Fibroblast of the conjunctiva (primary cell): ENCODE data around the gene RAB17.
A peak's percentile ranks its signal among the peaks of the same experiment; 100 is the strongest.
"Not testable (repeated sequence)": the region's sequence is repeated elsewhere in the genome, so short reads cannot be mapped to it uniquely, and the experiment has no call there.

Experiments used
- DNase-seq: peaks from one replicate; pipeline ENCODE4 v3.0.0-alpha.2; 2010; ENCODE audit warnings: low read depth

RAB17 gene

DNA sequence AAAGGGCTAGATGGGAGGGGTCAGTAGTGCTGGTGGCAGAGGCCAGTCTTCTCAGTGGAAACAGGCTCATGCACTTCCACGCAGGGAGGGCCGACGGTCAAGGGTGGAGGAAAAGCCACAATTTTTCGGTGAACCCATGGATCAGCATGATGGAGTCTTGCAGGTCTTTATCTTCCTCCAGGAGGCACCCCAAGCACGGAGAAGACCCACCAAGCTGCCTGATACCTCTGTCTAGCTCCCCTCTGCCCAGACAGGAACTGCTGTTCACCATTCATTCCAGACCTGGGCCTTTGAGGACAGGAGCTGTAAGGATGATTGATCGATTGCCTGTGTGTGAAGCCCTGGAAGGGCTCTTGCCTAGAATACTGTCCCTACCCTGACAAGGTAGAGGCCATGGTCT, 34.0 kb upstream of the RAB17 start:
- no peak for DNase-seq

DNA sequence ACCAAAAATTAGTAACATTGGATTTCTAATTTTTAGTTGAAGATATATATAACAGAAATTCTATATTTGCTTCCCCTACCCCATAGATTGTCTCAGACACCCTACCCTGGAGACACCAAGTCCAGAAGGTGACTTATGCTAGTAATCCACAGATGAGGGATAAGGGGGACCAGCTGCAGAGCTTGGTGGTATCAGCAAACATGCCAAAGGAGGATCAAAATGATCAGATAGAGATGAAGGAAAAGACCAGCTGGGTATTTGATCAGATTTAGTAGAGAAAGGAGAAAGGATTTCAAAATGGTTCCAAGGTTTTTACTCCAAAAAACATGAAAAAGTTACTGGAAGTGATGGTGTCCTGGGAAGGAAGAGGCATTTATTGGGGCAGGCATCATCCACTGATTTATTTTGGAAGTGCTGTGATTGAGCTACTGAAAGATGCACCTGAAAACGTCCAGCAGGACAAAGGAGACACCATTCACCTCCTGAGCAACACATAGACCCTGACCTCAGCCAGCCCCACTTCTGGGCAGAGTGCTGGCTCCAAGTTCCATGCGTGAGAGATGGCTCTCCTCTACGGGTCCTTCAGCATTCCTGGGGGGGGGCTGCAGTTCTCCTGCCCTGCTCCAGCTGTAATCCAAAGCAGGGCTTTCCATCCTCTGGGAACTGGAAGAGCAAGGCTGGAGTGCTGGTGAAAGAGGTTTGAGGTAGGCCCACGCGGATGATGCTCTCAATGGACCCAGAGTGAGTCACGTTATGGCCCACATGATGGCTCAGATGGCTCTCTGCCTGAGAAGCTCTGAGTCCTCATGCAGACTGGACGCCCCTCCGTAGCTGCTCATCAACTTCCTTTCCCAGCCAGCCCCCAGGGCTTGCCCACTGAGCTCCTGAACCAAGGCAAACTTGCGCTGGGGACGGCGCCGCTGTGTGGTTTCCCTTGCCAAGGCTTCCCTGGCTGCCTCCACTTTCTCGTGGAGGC, 33.2 kb upstream of the RAB17 start:
- DNase-seq = no peak

DNA sequence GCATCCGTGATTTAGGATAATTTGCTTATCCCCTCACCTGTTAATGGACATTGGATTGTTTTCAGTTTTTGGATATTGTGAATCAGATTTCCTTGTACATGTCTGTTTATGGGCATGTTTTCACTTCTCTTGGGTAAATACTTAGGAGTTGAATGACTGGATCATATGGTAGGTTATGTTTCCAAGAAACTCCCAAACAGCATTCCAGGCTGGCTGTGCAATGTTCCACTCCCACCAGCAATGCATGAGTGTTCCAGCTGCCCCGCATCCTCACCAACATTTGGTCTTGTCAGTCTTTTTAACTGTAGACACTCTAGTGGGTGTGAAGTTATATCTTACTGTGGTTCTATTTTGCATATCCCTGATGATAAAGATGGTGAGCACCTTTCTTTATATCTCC, 27.9 kb upstream of the RAB17 start:
- peak; percentile 27 for DNase-seq

DNA sequence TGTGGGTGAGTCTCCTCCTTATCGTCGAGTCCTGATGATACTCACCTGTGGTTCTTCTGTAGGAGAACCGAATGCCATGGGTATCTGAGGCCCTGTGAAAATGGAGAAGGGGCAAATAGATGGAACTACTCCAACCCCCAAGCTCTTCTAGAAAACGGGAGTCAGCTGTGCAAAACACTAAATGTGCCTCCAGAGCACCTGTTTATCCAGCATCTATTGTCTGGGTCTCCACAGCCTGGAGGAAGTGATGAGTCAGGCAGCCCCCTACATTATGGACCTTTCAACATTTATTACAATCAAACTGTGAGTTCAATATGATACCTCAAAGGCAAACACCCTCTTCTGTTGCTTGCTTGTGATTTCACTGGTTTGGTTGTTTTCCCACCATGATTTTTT, 27.1 kb upstream of the RAB17 start:
- DNase-seq = no peak

DNA sequence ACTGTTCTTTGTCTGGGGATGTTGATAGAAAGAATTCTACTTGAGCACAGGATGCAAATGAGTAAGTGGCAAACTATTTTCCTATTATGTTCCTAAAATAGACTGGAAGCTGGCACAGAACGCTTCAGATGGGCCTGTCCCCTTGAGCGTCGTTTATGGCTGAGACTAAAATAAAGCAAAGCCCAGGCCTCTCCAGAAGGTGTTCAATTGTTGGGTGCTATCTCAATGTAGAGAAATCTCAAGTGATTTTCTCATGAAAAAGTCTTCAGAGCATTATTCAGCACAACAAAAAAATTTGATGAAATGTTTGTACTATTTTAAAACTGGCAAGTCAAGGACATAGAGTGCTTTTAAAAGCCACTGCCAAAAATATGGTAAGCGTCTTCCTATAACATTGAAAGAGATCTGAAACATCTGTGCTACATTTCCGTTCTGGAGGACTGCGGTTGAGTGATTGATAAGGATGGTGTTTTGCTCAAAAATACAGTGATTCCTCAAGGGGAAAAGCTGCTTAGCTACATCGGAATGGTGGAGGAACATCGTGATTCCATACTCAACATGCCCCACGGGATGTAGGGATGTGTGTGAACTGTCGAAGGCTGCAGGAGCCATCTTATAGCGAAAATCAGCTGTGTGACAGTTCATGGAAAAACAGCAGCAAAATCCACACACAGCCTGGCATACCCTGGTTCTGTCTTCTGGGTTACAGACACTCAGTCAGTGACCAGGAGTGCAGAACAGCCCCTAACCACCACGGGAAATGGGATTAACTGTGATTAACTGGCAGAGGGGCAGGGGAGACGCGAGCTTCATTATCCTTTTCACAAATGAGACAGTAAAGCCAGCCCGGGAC, 26.4 kb upstream of the RAB17 start:
- DNase-seq = peak; percentile 56

DNA sequence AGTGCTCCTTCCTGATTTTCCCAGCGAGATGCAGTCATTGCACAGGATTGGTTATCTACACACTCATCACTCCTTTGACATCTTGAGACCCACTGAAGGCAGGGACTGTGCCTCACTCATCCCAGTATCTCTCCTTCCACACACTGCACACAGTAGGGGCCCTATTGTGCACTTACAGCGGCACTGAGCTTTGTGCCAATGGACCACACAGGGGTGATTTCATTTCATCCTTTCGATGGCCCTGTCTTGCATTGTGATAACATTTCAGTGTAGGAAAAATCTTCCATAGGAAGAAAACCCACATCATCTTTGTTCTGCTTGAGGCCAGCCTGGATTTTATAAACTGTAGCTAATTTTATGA, 25.8 kb upstream of the RAB17 start:
- DNase-seq = no peak

DNA sequence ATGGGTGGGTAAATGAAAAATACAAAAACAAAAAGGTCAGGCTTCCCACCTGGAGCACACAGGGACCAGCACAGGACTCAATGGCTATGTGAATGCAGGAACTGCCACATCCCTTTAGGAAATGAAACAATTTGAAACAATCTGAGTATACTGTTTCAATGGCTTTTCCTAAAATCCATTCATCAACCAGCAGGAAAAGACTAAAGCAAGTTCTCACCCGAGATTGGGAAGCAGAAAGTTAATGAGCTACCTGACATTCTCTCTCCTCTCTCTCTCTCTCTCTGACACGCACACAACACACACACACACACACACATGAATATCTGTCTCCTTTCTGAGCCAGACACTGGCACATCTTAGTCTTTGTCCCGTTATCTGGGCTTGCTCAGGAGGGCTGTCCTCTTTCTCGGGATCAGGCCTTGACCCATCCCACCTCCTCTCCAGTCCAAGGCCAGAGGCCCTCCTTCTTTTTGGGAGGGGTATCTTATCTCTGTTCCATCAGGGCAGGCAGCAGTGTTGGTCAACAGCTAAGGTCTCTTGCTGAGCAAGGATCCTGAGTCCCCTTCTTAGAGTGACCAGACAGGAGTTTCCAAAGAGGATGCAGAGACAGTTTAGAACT, 25.2 kb upstream of the RAB17 start:
- no peak for DNase-seq

DNA sequence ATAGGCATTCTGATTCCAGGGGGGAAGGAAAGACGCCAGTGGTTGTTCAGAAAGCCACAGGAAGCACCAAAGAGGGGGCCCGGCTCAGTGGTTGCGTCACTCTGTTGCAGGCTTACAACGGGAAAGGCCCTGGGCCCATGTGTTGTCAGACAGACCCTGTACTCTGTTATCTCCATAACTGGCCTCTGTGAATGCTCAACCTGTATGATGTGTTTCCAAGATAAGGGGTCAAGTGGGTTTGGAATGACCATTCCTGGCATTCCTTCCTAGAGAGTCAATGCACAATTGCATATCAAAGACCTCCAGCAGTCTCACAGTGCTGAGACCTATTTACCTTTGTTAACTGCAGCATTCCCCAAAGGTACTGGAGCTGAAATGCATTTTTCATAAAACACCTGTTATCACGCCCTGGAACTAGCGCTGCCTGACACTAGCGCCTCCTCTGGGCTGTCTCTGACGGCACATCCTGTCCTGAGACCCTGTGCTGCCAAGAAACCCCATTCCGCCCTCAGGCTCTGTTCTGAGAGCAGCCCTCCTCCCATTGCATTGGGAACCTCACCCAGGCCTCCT, 23.7 kb upstream of the RAB17 start:
- no peak for DNase-seq

DNA sequence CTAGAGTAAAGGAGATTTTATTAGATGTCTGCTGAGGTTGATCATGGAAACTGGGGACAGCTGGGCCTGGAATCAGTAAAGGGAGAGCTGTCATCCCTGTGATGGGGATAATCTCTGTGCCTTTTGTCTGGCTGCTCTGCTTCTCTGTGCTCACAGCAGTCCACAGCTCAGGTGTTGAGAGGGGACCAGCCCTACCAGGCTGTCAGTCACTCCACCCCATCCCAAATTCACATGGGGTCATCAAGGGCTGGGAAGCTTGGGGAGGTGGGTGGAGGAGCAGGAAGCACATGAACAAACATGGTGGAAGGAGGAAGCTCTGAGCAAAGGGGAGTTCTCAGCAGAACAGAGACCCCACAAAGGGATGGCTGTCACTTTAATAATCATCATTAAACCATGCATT, 23.1 kb upstream of the RAB17 start:
- DNase-seq = no peak

DNA sequence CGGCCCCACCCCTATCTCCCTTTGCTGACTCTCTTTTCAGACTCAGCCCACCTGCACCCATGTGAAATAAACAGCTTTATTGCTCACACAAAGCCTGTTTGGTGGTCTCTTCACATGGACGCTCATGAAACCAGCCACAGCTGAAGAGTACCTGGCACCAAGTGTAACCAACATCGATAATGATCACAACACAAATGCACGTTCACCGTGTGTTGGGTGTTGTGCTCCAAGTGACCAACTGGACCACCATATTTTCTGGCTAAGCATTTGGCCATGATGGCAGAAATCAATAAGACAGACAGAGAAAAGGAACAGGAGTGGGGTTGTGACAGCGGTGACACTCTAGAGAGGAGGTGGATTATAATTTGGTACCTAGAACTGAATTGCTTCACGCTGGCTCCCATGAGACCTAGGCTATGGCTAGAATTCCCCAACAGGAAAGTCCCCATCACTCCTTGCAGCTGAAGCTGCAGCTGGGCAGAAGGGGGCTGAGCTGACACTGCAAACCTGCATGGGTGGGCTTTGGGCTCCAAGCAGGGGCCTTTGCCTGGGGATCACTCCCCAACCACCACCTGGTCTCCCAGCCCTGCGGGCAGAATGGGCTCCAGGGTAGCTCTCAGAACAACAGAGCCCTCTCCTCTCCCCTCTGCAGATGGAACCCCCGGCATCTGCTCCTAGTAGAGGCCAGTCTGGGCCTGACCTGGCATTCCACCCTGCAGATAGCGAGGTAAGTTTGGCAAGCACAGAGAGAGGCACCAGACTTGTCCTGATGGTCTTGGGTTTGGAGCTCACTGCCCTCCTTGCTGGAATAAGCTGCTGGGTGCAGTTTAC, 22.2 kb upstream of the RAB17 start:
- no peak for DNase-seq

DNA sequence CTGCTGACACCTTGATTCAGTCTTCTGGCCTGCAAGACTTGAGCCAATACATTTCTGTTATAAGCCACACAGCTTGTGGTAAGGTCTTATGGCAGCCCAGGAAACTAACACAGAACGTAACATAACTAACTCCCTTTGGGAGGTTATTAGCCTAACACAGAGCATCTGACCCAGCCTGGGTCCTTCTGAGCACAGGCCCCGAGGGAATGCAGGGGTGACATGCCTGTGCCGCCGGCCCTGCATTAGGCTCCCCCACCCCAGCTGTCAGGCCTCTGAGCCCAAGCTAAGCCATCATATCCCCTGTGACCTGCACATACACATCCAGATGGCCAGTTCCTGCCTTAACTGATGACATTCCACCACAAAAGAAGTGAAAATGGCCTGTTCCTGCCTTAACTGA, 16.0 kb upstream of the RAB17 start:
- not testable (repeated sequence) for DNase-seq

DNA sequence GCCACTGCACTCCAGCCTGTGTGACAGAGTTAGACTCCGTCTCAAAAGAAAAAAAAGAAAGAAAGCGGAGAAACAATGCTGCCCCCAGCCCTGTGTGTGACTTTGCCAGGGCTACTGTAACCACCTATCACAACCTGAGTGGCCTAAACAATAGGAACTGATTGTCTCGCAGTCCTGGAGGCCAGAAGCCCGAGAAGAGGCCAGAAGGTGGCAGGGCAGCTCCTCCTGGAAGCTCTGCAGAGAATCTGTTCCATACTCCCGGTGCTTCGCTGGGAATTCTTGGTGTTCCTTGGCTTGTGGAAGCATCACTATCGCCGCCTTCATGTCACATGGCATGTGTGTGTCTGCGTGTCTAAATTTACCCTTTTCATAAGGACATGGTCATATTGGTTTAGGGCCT, 14.4 kb upstream of the RAB17 start:
- DNase-seq = no peak

DNA sequence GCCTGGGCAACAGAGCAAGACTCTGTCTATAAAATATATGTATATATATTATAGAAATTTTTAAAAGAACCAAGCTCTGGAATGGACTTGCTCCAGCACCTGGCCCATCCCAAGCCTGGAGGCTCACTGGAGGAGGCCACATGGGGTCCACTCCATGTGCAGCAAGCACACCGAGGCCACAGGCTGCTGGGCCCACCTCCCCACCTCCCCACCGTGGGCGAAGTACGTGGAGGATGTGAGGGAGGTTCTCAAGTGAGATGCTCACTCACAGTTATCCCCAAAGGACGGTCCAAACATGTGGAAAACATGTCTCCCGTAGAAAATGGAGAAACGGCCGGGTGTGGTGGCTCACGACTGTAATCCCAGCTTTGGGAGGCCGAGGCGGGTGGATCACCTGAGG, 13.9 kb upstream of the RAB17 start:
- DNase-seq = no peak

DNA sequence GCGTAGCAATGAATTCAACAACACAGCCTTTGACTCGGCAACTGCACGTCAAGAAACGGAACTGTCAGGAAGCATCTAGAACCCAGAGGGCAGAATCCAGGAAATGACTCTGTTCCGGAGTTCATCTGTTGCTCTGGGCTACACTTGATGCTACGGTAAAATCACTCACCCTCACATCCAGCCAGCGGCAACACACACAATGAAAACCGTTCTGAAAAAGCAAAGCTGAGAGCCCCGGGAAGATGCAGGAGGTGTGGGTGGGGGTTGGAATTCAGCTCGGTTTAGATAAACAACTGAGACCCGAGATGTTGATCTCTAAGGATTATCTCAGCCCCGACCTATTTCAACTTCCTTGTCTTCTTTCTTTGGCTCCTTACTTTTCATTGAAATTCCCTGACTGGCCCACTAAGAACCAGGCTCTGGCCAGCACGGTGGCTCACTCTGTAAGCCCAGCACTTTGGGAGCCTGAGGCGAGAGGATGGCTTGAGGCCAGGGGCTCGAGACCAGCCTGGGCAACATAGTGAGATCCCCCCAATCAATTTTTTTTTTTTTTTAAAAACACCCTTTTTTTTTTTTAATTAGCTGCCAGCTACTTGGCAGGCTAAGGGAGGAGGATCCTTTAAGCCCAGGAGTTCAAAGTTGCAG, 13.3 kb upstream of the RAB17 start:
- DNase-seq = no peak

DNA sequence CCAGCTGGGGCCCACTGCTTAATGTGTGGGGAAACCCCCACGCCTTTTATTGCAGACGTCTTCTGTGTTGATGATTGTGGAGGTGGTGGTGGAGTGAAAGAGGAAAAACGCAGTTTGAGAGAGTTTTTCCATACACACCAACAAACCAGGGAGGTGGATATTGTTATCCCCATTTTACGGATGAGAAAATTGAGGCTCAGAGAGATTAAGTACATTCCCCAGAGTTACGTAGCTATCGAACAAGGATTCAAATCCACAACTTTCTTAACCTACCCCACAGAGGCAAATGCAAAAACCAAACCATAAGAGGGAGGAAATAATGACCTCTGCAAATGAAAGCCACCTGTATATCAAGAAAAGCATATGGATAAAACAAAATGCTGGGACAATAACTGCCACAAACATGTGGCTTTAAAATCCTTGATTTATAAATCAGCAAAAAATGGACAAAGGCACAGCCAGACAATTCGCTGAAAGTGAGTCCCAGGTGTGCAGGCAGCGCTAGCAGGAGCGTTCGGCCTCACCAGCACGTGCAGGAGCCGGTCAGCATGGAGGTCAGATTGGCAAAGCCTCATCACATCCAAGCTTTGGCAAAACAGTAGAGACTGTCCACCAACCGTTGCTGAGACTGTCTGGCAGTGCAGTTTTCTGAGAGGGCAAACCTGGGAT, 12.6 kb upstream of the RAB17 start:
- DNase-seq = no peak

DNA sequence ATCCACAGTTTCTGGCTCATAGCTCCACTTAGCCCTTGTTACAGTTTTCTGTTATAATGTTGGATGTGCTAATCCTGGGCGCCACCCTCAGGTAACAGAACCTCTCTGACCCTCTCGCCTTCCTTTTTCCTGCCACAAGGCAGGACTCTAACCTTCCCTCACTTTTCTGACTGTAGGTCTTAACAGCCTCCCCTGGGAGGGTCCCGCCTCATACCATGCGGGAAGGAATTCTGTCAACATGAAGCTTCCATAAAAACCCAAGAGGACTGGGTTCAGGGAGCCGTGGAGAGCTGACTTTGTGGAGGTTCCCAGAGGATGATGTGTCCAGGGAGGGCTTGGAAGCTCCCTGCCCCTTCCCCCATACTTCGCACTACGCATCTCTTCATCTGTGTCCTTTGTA, 11.9 kb upstream of the RAB17 start:
- no peak for DNase-seq

DNA sequence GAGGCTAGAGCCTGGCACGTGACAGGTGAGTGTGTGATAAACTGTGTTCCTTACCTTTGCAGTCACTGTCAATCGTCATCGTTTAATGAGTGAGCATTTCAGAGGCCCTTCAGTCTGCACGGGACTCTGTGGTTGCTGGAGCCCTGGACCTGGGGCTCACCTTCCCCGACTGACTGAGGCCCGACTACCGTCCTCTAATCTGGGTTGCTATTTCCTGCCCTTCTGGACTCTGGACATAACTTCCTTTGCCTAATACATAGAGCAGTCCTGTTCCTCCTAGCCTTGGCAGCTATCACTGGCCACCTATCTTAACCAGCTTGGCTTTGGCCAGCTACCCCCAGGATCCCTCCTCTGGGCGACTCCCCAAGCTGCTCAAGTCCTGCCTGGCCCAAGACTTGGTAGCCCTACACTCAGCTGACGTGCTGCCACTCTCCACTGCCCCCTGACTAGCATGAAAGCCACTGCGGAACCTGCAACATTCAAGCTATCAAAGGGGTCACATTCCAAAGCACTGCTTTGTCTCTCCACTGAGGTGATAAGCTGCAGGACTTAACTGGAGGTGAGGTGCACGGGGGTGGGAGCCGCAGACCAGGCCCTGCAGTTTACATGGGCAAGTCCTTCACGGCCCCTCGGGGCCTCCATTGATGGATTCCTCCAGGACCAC, 11.1 kb upstream of the RAB17 start:
- no peak for DNase-seq

DNA sequence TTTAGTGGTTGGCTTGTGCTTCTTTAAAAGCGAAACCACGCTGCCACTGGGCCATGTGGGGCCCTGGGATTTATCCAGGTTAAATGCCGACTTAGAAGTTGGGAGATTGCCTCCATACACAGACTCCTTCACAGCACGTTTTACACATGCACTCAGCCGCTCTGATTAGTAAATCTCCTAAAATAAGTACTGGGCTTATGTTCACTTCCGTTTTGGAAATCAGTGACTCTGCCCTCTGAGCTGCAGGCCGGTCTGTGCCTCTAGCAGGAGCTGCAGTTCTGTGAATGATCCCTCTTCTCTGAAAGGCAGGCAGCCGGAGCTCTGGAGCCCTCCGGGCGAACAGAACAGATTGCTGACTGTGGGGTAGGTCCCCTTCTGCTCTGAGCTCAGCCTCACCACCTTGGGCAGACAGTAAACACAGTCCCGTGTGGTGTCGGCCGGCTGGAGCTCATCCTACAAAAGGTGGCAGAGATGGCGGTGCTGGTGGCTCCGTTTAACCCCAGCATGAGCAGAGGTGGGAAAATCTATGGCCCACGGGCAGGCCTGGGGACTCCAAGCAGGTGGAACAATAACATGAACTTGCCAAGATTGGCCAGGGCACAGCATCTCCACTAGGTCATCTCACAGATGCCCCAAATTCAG, 9.8 kb upstream of the RAB17 start:
- peak; percentile 41 for DNase-seq

DNA sequence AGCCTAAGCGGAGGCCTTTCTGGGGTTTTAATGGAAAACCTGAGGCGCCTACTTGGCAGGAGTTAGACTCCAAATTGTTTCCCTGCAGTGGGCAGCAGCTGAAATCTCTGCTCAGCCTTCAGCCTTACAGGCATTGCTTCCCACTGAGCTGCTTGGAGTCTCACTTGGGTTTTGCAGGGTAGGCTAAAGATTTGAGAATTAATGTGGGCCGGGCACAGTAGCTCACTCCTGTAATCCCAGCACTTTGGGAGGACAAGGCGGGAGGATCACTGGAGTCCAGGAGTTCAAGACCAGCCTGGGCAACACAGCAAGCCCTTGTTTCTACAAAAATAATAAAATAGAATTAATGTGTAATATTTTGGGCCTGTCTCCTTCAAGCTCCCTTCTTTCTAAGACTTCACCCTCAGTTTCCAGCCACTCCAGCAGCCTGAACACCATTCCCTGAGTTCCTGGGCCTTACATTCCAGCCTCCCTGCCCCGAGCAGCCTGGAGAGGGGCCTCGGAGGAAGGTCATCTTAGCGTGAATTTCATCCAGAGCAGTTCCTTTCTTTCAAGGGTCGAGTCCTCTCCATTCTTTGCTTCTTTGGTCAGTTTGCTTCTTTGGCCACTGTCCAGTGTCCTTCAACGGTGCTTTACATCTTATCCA, 9.1 kb upstream of the RAB17 start:
- DNase-seq = no peak
